Measurements from ENCODE around the gene KRTAP4-8. TPM values are rescaled to one million over a fixed set of nuclear protein-coding genes. Genes with fewer than 3 reads are reported as not detected.
"Not testable (repeated sequence)": the region's sequence is repeated elsewhere in the genome, so short reads cannot be mapped to it uniquely, and the experiment has no call there.

KRTAP4-8 gene
- 10 to 100 TPM in 2 of 4 donors, 1 to 10 TPM in 1, not detected in 1; 4.4 to 15.2 (median 13.6) TPM for total RNA-seq

DNA sequence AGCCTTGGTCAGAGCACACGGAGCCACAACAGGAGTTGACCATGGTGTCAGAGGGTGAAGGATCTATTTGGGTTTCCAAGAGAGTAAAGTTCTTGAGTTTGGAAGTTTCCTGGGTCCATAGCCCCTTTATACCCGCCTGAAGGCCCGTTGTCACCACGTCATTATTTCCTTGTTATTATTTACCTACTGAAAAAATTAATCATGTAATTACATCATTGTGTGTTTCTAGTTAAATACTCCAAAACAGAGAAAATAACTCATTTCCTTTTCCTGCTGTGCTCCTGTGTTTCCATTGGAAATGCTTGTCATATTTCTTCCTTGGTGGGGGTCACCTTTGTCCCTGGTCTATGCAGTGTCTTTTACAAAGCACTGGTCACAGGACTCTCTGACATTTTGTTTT lies at the start of gene KRTAP4-8:
TSS of gene KRTAP4-8 (minus strand) at position 101 of the 400 bp plus-strand sequence. CDS start at position 43, 58 bp downstream.
- peaks cover 6% of the 10 kb centered on the region for H3K27me3 ChIP-seq
- no peak within 1 kb of the TSS for H3K4me3 ChIP-seq
- 55% methylated on average over 4 of the region's 4 CpGs for WGBS
- no peak within 1 kb of the TSS for H3K27ac ChIP-seq
- DNase-seq (ENCODE audit: low spot score in 2 of 2) = no peak
- no peaks in the 10 kb centered on the region for H3K36me3 ChIP-seq
- no peak for TF ChIP-seq EP300 (IDR thresholded peaks at IDR 0.05)
- TF ChIP-seq POLR2A (IDR thresholded peaks at IDR 0.05) = no peak
- TF ChIP-seq, protein P1, sequence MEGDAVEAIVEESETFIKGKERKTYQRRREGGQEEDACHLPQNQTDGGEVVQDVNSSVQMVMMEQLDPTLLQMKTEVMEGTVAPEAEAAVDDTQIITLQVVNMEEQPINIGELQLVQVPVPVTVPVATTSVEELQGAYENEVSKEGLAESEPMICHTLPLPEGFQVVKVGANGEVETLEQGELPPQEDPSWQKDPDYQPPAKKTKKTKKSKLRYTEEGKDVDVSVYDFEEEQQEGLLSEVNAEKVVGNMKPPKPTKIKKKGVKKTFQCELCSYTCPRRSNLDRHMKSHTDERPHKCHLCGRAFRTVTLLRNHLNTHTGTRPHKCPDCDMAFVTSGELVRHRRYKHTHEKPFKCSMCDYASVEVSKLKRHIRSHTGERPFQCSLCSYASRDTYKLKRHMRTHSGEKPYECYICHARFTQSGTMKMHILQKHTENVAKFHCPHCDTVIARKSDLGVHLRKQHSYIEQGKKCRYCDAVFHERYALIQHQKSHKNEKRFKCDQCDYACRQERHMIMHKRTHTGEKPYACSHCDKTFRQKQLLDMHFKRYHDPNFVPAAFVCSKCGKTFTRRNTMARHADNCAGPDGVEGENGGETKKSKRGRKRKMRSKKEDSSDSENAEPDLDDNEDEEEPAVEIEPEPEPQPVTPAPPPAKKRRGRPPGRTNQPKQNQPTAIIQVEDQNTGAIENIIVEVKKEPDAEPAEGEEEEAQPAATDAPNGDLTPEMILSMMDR (IDR thresholded peaks at IDR 0.05) = no peak
- TF ChIP-seq POLR2AphosphoS5 (IDR thresholded peaks at IDR 0.05) = no peak
- H3K9me3 ChIP-seq = no peaks in the 10 kb centered on the region
- H3K4me1 ChIP-seq = no peaks in the 10 kb centered on the region

DNA sequence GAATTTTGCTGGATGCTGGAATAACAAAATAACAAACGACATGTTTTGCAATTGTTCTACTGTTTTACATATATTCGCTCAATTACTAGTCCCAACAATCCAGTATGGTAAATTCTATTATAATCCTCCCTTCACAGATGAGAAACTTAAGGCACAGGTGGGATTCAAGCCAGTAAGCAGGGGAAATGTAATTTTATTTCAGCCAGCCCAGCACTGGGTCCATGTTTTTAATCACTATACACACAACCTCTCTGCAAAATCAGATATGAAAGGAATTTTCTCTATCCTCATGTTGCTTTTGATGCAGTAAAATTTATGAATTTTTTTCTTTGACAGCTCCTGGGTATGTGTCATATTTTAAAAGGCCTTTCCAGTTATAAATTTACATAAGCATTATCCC lies 47.3 kb upstream of the KRTAP4-8 start:
- peaks cover under 1% of the 10 kb centered on the region for H3K27me3 ChIP-seq
- DNase-seq (ENCODE audit: low spot score in 2 of 2) = no peak
- no peak overlapping the region for H3K27ac ChIP-seq
- H3K4me1 ChIP-seq = no peaks in the 10 kb centered on the region
- TF ChIP-seq EP300 (IDR thresholded peaks at IDR 0.05) (no peak), POLR2AphosphoS5 (IDR thresholded peaks at IDR 0.05) (no peak)
- no peaks in the 10 kb centered on the region for H3K36me3 ChIP-seq
- peaks cover 9% of the 10 kb centered on the region for H3K9me3 ChIP-seq
- 84% methylated on average over 2 of the region's 2 CpGs for WGBS
- H3K4me3 ChIP-seq = no peak overlapping the region

DNA sequence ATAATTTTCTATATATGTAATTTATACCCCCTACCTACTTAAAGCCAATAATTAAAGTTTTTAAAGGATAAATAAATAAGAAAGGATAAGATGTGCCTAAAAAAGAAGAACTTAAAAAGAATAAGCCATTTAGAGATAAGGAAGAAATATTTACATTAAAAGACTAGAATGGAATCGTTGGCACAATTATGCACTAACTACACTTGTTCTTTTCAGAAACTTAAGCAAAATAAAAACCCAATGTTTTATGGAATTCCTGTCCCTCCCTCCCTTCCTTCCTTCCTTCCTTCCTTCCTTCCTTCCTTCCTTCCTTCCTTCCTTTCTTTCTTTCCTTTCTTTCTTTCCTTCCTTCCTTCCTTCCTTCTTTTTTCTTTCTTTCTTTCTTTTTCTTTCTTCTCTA lies 46.9 kb upstream of the KRTAP4-8 start:
- H3K4me3 ChIP-seq = no peak overlapping the region
- peaks cover 4% of the 10 kb centered on the region for H3K27me3 ChIP-seq
- DNase-seq (ENCODE audit: low spot score in 2 of 2) = no peak
- 91% methylated on average over 1 of the region's 1 CpG for WGBS
- no peaks in the 10 kb centered on the region for H3K36me3 ChIP-seq
- H3K27ac ChIP-seq = no peak overlapping the region
- no peak for TF ChIP-seq POLR2AphosphoS5 (IDR thresholded peaks at IDR 0.05)
- no peak for TF ChIP-seq EP300 (IDR thresholded peaks at IDR 0.05)
- no peak for TF ChIP-seq POLR2A (IDR thresholded peaks at IDR 0.05)
- TF ChIP-seq, protein P1 (IDR thresholded peaks at IDR 0.05) = no peak
- H3K4me1 ChIP-seq = no peaks in the 10 kb centered on the region
- peaks cover 11% of the 10 kb centered on the region for H3K9me3 ChIP-seq

DNA sequence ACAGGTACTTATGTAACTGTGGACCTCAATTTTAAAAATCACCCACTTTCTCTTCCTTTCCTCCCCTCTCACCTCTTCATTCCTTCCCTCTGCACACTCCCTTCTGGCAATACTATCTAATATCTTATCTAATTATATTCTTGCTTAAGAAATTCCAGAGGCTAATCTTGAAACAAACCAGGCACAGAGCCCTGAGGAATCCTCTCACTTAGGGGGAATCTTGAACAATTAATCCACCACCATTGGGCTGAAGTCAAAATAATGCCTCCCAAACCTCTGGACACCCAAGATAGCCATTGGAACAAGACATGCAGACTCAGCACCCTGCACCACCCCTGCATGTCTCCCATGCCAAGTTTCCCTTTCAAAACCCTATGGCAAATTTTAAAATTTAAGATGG lies 43.4 kb upstream of the KRTAP4-8 start:
- H3K4me1 ChIP-seq = no peaks in the 10 kb centered on the region
- H3K27me3 ChIP-seq = peaks cover 6% of the 10 kb centered on the region
- H3K4me3 ChIP-seq = no peak overlapping the region
- H3K9me3 ChIP-seq = peaks cover 14% of the 10 kb centered on the region
- TF ChIP-seq EP300 (IDR thresholded peaks at IDR 0.05) (no peak), POLR2AphosphoS5 (IDR thresholded peaks at IDR 0.05) (no peak), POLR2A (IDR thresholded peaks at IDR 0.05) (no peak)
- TF ChIP-seq, protein P1 (IDR thresholded peaks at IDR 0.05) = no peak
- H3K27ac ChIP-seq = no peak overlapping the region
- H3K36me3 ChIP-seq = no peaks in the 10 kb centered on the region
- DNase-seq (ENCODE audit: low spot score in 2 of 2) = no peak

DNA sequence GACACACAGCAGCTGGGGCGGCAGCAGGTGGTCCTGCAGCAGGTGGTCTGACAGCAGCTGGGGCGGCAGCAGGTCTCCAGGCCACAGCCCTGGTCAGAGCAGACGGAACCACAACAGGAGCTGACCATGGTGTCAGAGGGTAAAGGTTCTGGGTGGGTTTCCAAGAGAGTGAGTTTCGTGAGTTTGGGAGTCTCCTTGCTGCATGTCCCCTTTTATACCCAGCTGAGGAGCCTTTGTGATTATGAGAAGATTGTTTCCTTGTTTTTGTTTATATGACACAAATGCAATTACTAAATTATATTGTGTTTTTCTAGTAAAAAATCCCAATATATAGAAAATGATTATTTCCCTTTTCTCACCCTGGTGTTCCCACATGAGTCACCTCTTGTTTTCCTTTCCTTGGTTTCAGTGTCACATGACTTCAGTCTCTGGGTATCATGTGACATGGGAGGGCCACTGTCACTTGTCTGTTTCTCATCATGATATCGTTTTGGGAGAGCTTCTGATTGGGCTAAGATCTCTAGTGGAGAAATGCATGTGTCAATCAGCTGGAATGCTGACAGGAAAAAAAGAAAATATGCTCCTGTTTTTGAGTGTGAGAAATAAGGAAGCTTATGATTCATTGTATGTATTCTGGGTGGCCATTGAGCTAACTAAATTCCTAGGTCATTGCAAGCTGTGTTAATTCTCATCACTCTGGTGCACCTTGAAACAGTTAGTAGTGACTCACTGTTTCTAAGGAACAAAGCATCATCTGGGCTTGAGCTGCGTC lies 42.6 kb upstream of the KRTAP4-8 start, which contains the start of gene KRTAP4-6:
TSS of gene KRTAP4-6 (minus strand) at position 185 of the 772 bp plus-strand sequence. CDS start at position 128, 57 bp downstream.
- 82% methylated on average over 6 of the region's 6 CpGs for WGBS
- no peaks in the 10 kb centered on the region for H3K4me1 ChIP-seq
- H3K36me3 ChIP-seq = no peaks in the 10 kb centered on the region
- peaks cover 14% of the 10 kb centered on the region for H3K9me3 ChIP-seq
- no peak within 1 kb of the TSS for H3K4me3 ChIP-seq
- H3K27ac ChIP-seq = no peak within 1 kb of the TSS
- TF ChIP-seq, protein P1 (IDR thresholded peaks at IDR 0.05) = no peak
- TF ChIP-seq EP300 (IDR thresholded peaks at IDR 0.05) = no peak
- TF ChIP-seq POLR2A (IDR thresholded peaks at IDR 0.05) = no peak
- TF ChIP-seq POLR2AphosphoS5 (IDR thresholded peaks at IDR 0.05) = no peak
- no peak for DNase-seq (ENCODE audit: low spot score in 2 of 2)
- H3K27me3 ChIP-seq = peaks cover 6% of the 10 kb centered on the region

DNA sequence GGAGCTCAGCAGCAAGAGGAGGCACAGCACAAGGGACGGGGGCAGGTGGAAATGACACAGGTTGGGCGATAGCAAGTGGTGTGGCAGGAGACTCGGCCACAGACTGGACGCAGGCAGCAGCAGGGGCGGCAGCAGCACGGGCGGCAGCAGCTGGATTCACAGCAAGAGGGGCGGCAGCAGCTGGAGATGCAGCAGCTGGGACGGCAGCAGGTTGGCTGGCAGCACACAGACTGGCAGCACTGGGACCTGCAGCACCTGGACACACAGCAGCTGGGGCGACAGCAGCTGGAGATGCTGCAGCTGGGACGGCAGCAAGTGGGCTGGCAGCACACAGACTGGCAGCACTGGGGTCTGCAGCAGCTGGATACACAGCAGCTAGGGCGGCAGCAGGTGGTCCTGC lies 41.9 kb upstream of the KRTAP4-8 start:
- DNase-seq (ENCODE audit: low spot score in 2 of 2); H3K27me3 ChIP-seq; H3K27ac ChIP-seq; H3K36me3 ChIP-seq; H3K4me1 ChIP-seq; H3K4me3 ChIP-seq: not testable (repeated sequence)
- 87% methylated on average over 11 of the region's 12 CpGs for WGBS
- H3K9me3 ChIP-seq = peaks cover 14% of the 10 kb centered on the region

All from suprapubic skin (tissue), 4 donors.